A204.1 (cell line): ENCODE measurements around the gene TARS3.
"Not testable (repeated sequence)": the region's sequence is repeated elsewhere in the genome, so short reads cannot be mapped to it uniquely, and the experiment has no call there.

Experiments used
- FAIRE-seq: peaks from 2 replicates; lab custom pipeline; 2012; peaks lifted over from hg19 to GRCh38; lab: Jason Lieb, UNC

The TARS3 gene

DNA sequence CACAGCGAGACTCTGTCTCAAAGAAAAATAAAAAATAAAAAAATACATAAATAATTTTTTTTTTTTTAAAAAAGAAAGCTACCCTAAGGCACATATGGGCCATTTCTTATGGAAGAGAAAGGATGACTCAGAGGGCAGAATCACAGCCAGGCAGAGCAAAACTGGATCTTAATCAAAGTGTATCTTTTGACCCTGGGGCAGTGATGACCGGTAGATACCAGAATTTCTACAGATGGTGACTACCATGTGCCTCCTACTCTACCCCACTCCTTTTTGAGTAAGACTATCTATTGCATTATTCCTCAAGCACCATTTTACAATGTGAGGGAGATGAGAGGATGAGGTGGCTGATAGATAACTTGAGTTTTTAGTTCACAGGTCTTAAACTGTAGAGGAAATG lies 26.0 kb downstream of the TARS3 start:
- no peak for FAIRE-seq

DNA sequence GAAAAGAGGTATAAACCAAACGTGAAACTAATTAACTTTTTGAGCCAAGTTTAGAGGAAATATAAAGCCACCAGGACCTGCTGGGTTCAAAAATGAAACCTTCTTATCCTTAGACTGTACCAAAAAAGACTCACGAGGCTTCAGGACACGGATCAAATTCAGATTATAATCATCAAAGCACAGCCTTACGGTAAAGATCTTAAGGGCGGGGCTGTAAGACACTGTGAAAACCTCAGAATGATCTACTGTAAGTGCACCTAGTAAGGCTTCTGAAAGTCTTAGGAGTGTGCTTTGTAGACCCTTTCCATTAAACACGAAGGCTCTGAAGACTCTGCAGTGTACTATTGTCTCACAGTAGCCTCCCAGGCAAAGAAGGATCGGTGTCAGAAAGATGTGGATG lies 26.8 kb downstream of the TARS3 start:
- FAIRE-seq: no peak

DNA sequence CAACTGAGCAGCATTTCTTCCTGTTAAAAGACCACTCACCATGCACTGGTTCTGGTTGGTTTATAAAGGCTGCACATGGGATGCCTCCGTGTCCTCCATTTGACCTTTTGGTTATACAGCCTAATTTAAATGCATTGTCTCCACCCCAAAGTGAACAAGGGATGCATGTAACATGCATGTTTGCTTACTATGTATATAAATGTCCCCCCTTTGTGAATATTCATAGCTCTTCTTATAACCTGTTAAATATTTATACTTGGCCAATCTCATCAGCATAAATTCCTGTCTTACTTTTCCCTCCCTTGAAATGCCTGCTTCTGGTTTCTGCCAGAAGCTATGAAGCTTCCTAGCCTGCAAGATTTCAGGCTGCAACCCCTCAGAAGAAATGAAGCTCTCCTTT lies 27.4 kb downstream of the TARS3 start:
- FAIRE-seq: no peak

DNA sequence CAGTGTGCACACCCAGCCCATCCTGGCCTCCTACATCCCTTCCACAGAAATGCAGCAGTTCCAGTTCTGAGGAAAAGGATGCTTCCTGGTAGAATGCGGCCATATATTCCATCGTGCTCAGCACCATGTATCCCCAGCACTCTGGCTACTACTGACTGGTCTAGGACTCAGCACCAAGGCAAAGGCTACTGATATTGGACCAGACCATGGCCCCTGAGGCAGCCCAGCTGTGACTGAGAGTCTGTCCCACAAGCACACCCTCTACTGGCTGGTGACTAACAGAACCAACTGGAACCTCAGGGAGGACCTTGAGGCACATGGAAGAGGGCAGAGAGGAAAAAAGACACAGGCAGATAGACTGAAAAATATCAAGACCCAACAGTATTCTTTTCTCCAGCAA lies 30.0 kb downstream of the TARS3 start:
- no peak for FAIRE-seq

DNA sequence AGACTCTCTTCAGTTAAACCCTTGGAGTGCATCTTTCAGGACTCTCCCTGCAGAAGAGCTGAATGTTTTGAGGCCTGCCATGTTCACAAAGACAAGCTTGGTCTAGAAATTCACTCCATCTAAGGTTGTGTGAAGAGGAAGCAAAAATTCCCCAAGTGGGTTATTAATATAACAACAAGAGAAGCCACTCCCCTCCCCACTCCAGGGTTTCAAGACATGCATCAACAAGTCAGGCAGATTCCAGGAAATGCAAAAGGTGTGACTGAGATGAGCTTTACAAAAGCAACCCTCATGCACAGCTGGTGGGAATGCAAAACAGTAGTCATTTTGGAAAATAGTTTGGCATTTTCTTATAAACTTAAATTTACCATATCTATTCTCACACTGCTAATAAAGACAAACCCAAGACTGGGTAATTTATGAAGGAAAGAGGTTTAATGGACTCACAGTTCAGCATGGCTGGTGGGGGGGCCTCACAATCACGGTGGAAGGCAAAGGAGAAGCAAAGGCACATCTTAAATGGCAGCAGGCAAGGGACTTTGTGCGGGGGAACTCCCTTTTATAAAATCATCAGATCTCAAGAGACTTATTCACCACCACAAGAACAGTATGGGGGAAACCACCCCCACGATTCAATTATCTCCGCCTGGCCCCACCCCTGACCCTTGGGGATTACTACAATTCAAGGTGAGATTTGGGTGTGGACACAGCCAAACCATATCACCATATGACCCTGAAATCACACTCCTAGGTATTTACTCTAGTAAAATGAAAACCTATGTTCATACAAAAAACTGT lies 31.3 kb downstream of the TARS3 start:
- FAIRE-seq: no peak

DNA sequence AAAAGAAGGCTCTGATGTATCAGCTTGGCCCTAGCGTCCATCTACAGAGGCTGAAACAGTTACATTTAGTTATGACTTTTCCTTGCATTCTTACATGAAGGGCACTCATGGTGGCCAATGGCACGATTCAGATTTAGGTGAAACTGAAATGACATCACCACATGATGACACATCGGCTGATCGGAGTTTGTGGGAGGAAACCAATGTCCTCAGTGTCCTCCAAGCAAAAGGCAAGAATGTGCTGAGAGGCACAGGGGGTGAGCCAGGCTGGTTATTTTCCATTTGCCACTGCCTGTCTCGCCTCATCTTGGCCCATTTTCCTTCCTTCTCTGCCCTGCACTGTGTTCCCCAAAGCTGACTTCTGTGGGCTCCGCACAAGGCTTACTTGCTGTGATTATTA lies 34.4 kb downstream of the TARS3 start:
- no peak for FAIRE-seq

DNA sequence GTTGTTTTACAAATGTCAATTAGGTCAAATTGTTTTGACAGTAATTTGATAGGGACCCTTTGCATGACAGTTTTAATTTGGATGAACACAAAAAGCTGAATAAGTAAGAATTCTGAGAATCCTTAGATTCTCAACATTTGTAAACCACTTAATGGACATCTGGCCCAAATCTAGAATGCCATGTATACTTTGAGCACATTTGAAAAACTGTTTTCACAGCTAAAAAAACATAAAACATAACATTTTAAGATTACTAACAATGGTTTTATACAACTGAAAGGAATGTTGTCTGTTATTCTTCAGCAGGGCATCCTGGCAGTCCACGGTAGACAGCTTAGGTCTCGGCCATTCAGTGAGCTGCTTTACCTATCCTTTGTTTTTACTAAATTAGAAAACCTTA lies 37.6 kb downstream of the TARS3 start:
- FAIRE-seq: no peak

DNA sequence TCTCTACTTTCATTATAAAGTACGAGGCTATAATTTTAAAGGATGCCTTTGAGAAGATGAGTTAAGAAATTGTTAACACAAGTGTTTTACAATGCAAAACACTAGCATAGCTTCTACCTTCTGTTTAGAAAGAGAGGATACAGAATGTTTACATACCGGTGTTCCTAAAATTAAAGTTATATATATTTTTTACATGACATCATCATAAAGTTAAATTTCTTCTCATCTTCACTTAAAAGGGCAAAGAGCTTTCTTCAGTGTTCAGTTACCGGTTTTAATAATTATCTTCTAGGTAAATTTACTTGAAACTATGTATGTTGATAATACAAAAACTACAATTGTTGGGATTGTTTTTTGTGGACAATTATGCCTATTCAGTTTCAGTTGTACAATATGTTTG lies 39.4 kb downstream of the TARS3 start:
- FAIRE-seq: no peak

DNA sequence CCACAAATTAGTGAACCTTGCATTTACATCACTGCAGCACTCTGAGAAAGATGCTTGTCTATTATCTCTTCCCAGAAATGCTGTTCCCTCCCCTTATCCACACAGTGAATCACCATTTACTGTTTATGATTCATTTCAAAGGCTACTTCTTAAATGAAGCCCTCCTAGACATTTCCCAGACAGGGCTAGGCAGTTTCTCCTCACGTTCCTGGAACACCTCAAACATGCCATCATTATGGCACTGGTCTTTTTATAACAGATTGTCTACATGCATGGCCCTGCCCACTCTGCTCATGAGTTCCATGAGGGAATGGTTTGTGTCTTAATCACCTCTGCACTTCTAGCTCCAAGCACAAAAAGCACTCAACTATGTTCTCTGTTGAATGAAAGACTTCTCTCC lies 39.9 kb downstream of the TARS3 start:
- FAIRE-seq: no peak

DNA sequence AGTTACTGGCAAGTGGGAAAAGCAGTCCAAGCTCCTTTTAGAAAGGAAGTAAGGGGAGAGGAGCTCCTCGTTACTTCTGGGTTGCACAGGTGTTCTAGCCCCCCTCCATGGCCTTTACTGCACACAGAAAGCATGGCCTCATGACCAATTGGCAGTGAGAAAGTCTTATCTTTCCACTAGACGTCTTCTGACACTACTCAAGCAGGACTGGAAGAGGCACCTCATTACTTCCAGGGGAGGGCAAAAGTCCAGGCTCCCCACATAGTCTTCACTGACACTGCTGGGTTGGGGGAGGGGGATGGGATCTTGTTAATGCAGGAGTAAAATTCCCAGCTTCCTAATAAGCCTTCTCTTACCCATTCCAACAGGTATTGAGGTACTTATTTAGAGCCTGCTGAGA lies 44.5 kb downstream of the TARS3 start:
- FAIRE-seq: no peak

DNA sequence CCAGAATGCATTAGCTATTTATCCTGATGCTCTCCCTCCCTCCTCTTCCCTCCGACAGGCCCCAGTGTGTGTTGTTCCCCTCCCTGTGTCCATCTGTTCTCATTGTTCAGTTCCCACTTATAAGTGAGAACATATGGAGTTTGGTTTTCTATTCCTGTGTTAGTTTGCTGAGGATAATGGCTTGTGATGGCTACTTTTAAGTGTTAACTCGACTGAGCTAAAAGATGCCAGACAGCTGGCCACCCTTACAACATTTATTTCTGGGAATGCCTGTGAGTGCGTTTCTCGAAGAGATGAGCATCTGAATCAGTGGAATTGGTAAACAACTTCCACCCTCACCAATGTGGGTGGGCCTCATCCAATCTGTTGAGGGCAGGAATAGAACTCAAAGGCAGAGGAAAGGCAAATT lies 47.3 kb downstream of the TARS3 start:
- FAIRE-seq: no peak

DNA sequence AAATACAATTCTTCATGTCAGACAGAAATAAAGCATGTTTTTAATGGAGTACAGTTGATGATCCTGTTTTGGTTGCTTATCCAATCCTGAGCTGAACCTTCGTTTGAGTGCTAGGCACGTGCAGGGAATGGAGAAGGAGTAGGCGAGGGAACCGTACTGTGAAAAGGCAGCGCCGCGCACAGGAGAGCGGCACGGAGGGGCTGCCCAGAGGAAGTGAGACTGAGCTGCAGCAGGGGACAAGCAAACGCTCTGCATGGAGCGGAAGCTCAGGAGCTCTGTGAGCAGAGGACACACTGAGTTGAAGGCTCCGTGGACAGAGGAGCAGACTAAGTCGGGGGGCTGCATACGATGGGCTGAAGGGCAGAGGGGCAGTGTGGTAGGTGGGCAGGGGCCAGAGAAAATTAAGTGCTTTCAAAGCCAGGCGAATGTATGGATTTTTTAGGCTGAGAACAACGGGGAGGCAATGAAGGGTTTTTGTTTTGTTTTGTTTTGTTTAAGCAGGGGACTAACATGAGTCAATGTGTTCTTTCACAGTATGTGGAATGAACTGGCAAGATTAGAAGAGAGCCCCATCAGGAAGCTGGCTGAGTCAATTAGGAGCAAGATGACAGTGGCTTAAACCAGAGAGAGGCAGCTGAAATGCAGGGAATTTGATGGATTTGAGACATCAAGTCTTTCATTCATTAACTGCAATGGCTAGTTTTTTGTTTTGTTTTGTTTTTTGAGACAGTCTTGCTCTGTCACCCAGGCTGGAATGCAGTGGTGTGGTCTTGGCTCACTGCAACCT lies 48.3 kb downstream of the TARS3 start:
- no peak for FAIRE-seq

DNA sequence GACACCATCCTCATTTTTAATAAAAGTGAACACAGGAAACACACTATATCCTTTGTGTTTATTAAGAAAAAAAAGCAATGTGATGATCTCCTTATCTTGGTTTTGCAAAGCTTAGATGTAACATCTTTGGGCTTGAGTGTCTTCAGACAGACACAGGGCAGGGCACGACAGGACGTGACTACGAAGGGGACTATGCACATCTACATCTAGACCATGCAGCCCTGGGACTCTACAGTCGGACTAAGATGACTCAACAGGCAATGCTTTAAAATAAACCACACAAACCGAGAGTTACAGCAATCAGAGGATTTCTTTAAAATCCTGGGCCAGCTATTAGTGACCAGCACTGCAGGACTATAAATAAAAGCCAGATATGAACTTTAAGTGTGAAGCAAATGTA lies 49.3 kb downstream of the TARS3 start:
- no peak for FAIRE-seq

DNA sequence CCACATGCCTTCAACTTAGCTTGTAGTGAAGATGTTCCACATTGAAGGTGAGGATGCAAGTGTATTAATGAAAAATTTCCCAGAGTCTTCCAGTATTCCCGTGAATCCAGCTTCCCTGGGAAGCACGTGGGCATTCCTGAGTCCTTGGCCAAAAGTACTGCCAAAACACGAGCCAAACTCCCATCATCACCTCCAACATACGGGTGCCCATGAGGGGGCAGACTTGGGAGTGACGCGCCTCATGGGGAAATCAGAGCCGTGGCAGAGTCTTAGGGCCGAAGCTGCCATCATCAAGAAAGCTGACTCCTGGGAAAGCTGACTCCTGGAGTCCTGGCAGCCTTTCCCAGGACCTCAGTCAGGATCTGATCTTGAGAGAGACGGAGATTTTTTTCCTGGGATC lies 52.0 kb downstream of the TARS3 start:
- no peak for FAIRE-seq

DNA sequence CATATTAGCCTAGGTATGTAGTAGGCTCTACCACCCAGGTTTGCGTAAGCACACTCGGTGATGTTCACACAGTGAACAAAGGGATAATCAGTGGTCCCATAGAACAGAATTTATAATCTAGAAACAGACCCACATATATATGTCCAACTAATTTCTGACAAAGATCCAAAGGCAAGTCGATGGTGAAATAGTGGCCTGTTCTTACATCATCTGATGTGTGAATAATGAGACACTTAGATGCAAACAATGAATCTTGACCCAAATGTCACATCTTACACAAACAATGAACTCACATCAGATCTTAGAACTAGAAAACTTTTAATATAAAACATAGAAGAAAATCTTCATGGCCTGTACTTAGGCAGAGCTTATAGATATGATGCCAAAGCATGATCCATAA lies 54.5 kb downstream of the TARS3 start:
- no peak for FAIRE-seq

DNA sequence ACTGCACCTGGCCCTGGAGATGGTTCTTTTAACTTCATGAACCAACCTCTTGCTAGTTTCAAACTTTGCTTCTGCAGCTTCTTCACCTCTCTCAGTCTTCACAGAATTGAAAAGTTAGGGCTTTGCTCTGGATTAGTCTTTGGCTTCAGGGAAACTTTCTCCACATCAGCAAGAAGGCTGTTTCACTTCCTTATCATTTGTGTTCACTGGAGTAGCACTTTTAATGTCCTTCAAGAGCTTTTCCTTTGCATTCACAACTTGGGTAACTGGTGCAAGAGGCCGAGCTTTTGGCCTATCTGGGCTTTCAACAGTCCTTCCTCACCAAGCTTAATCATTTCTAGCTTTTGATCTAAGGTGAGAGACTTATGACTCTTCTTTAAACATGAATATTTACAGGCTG lies 56.4 kb downstream of the TARS3 start:
- FAIRE-seq: no peak

DNA sequence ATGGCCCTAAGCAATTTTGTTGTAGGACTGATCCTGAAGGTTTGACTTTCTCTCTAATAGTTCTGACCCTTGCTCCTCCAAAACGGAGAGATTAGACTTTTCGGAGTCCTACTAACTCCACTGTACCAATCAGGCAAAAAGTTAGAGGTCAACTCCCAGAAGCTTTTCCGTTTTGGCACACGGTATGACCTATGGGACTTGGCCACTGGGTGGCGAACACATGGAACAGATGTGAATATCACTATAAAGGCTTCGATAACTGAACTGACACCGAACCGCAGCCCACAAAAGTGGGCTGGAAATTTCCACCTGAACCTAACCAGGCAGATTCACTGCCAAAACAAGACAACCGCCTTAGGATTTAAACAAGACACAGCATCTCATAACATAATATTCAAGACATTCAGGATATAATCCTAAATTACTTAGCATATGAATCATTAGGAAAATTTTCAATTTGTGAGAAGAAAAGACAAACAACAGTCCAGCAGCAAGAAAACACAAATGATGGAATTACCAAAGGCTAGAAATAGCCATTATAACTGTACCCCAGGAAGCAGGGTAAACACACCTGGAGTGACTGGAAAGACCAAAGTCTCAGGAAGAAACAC lies 59.9 kb downstream of the TARS3 start:
- no peak for FAIRE-seq

DNA sequence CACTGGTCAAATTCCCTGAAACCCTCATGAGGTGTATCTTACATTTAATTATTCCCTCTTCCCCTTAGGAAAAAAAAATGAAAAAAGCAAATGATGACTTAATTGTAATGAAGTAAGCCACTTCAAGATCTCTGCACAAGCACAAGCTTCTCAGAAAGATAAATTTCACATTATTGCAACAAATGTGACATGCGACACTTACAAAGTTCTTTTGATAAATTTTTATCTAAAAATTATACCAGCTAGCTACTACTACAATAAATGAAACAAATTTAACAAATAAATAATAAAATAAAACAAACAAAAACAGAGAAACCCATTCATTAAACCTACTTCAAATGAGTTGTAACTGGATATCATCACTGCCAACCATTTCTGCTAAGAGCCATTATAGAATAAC lies 62.1 kb downstream of the TARS3 start:
- FAIRE-seq: no peak

DNA sequence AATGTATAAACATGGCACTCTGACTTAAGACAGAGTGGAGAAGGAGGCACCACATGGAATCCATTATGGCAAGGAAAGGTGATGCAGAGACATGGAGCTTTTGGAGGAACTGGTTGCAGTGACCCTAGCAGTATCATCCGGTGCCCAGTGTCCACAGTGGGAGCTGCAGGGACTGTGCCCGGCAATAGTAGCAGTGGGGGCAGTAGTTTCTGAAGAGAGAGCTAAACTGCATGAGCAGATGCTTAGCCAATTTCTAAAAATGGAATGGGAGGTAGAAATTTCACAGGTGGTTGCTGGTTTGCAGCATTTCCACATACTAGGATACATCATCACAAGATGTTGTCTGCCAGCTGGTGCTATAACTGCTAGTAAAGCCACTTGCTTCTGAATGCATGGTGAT lies 64.3 kb downstream of the TARS3 start:
- FAIRE-seq: no peak

DNA sequence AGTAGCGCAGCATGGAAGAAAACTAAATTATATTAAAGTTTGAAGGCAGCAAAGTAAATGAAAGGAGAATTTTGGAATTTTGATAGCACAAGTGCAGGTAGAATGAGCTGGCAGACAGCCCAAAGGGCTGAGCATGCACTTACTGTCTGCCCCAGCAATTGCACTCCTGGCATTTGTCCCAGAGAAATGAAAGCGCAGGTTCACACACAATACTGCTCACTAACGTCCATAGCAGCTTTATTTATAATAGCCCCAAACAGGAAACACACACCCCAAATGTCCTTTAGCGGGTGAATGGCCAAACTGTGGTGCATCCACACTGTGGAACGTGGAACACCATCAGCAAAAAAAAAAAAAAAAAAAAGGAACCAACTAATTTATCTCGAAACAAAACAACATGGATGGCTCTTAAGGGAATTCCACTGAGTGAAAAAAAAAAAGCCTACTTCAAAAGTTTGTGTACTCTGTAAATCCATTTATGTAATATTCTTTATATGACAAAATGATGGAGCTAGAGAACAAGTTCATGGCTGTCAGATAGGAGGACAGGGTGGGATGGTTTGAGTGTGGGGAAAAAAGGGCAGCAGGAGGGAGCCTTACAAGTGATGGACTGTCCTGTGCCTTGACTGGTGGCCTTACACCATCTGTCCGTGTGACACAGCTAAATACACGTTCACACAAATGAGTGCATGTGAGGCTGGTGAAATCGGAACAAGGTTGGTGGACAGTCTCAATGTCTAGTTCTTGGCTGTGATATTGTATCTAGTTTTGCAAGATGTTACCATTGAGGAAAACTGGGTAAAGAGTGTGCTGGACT lies 66.1 kb downstream of the TARS3 start:
- no peak for FAIRE-seq

DNA sequence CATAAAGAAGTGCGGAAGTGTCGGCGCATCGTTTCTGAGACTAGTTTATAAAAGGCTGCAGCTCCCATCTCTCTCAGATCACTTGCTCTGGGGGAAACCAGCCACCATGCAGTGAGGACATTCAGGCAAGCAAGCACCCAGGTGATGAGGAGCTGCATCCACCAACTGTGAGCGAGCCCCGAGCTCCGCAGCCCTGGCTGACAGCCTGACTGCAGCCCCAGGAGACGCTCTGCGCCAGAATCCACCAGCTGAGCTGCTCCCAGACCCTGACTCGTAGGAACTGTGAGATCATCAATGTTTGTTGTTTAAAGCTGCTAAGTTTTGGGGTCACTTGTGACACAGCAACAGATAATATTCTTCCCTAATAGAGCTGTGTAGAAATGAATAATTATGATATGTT lies 67.1 kb downstream of the TARS3 start:
- FAIRE-seq: no peak

DNA sequence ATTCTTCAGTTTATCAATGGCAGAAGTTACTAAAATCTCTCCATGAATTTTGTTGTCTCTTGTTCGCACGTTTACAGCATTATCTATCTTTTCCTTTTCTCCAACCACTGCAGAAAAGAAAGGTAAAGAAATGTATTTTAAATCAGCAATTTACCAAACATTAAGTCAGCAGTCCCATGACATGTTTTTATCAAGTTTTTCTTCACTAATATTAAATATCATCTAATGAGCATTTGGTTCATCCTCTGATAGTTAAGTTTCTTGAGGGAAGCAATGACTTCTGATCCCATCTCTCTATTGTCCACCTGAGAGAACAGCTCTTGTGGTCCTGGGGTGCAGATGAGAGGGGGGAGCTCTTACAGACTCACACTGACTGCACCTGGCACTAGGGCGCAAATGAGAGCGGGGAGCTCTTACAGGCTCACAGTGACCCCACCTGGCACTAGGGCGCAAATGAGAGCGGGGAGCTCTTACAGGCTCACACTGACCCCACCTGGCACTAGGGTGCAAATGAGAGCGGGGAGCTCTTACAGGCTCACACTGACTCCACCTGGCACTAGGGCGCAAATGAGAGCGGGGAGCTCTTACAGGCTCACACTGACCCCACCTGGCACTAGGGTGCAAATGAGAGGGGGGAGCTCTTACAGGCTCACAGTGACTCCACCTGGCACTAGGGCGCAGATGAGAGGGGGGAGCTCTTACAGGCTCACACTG lies 69.5 kb downstream of the TARS3 start:
- FAIRE-seq: not testable (repeated sequence)
